ENCODE data around the gene AP1B1.

GRCh38 chr22:29433856-29434255, 45.5 kb upstream of the AP1B1 start:
- TF ChIP-seq EZH2 (IDR thresholded peaks at IDR 0.05) = no peak
- no peak for TF ChIP-seq POLR2AphosphoS5 (IDR thresholded peaks at IDR 0.05; ENCODE audit: borderline replicate concordance, low read depth, low read length)
